Astrocyte (in vitro differentiated cells and primary cell): ENCODE measurements around the gene ZIC4. TPM values are rescaled to one million over a fixed set of nuclear protein-coding genes. Genes with fewer than 3 reads are reported as not detected.

Experiments used
- DNase-seq: peaks from one replicate; pipeline ENCODE4 v3.0.0-alpha.2; 2010; ENCODE audit warnings: low read depth
- FAIRE-seq: peaks from 2 replicates; lab custom pipeline; 2011; peaks lifted over from hg19 to GRCh38; lab: Jason Lieb, UNC
- H2AFZ ChIP-seq: 2 replicates; pipeline ENCODE4 v1.6.0; 2012; ENCODE audit warnings: low read depth, low read length, inconsistent platforms
- H3K27ac ChIP-seq: 2 replicates; pipeline ENCODE4 v1.5.1; 2011; ENCODE audit warnings: low read depth, low read length, inconsistent platforms
- H3K27me3 ChIP-seq: 2 replicates; pipeline ENCODE4 v1.6.0; 2011; ENCODE audit warnings: low read length, inconsistent platforms; ENCODE audit not compliant: insufficient read depth
- H3K36me3 ChIP-seq: 2 replicates; pipeline ENCODE4 v1.5.1; 2011; ENCODE audit warnings: low read length, inconsistent platforms; ENCODE audit not compliant: insufficient read depth
- H3K4me1 ChIP-seq: 2 replicates; pipeline ENCODE4 v1.5.1; 2011; ENCODE audit warnings: low read length, inconsistent platforms; ENCODE audit not compliant: insufficient read depth
- H3K4me2 ChIP-seq: 2 replicates; pipeline ENCODE4 v1.6.0; 2012; ENCODE audit warnings: low read length, inconsistent platforms
- H3K4me3 ChIP-seq: 2 replicates; pipeline ENCODE4 v1.5.1; 2011; ENCODE audit warnings: low read depth, mild to moderate bottlenecking, low read length, inconsistent platforms; ENCODE audit not compliant: insufficient read depth
- H3K79me2 ChIP-seq: 2 replicates; pipeline ENCODE4 v1.6.0; 2012; ENCODE audit warnings: mild to moderate bottlenecking, low read length, inconsistent platforms; ENCODE audit not compliant: insufficient read depth
- H3K9ac ChIP-seq: 2 replicates; pipeline ENCODE4 v1.6.0; 2012; ENCODE audit warnings: mild to moderate bottlenecking, low read length, inconsistent platforms
- H3K9me3 ChIP-seq: 2 replicates; pipeline ENCODE4 v1.5.1; 2012; ENCODE audit warnings: low read depth, mild to moderate bottlenecking, low read length, inconsistent platforms; ENCODE audit not compliant: insufficient read depth
- H4K20me1 ChIP-seq: 2 replicates; pipeline ENCODE4 v1.6.0; 2012; ENCODE audit warnings: low read length, inconsistent platforms; ENCODE audit not compliant: insufficient read depth
- H3K27ac Mint-ChIP-seq: one replicate; pipeline ENCODE4 v1.8.0; 2021; ENCODE audit warnings: mild to moderate bottlenecking, mixed read lengths; ENCODE audit not compliant: unreplicated experiment
- H3K27me3 Mint-ChIP-seq: one replicate; pipeline ENCODE4 v1.8.0; 2021; ENCODE audit warnings: low read depth, mixed read lengths; ENCODE audit not compliant: unreplicated experiment
- H3K36me3 Mint-ChIP-seq: one replicate; pipeline ENCODE4 v1.8.0; 2021; ENCODE audit warnings: low read depth, mixed read lengths; ENCODE audit not compliant: unreplicated experiment
- H3K4me1 Mint-ChIP-seq: one replicate; pipeline ENCODE4 v1.8.0; 2021; ENCODE audit warnings: low read depth, mixed read lengths; ENCODE audit not compliant: unreplicated experiment
- H3K4me3 Mint-ChIP-seq: one replicate; pipeline ENCODE4 v1.8.0; 2021; ENCODE audit warnings: mild to moderate bottlenecking, moderate library complexity, mixed read lengths; ENCODE audit not compliant: unreplicated experiment
- H3K9me3 Mint-ChIP-seq: one replicate; pipeline ENCODE4 v1.8.0; 2021; ENCODE audit warnings: mild to moderate bottlenecking, mixed read lengths; ENCODE audit not compliant: unreplicated experiment
- CTCF ChIP-seq: IDR thresholded peaks from 2 replicates; pipeline ENCODE4 v1.5.1; 2011; ENCODE audit warnings: low read depth, mild to moderate bottlenecking, inconsistent platforms, low read length, moderate library complexity; ENCODE audit not compliant: insufficient read depth
- EZH2 ChIP-seq: IDR thresholded peaks from 2 replicates; pipeline ENCODE4 v1.6.1; 2012; ENCODE audit warnings: mild to moderate bottlenecking, low read length, inconsistent platforms; ENCODE audit not compliant: insufficient read depth
- total RNA-seq: library from RNA; stranded (reverse); gene quantifications from 2 replicates; pipeline ENCODE4 v1.2.1, GENCODE V29; 2021

The ZIC4 gene
- total RNA-seq, 1 donor from 2014 or later: not detected

- H4K20me1 ChIP-seq: peaks cover 13% of the 10 kb centered on the region
- no peaks in the 10 kb centered on the region for H3K9me3 ChIP-seq
- peak; percentile 47 for TF ChIP-seq EZH2
- TF ChIP-seq CTCF: no peak
- peaks cover 86% of the 10 kb centered on the region for H3K27me3 Mint-ChIP-seq
- H3K4me1 ChIP-seq: peaks cover 42% of the 10 kb centered on the region
- peaks cover 48% of the 10 kb centered on the region for H3K27me3 ChIP-seq
- peak overlapping the region; percentile 50 for H3K27ac Mint-ChIP-seq
- no peak overlapping the region for H3K4me3 Mint-ChIP-seq
- no peaks in the 10 kb centered on the region for H3K36me3 Mint-ChIP-seq
- H3K4me2 ChIP-seq: peak overlapping the region; percentile 88
- peak overlapping the region; percentile 82 for H3K4me3 ChIP-seq
- FAIRE-seq (no peak), DNase-seq (no peak)
- no peaks in the 10 kb centered on the region for H3K36me3 ChIP-seq
- peaks cover 79% of the 10 kb centered on the region for H3K79me2 ChIP-seq
- peak overlapping the region; percentile 81 for H3K27ac ChIP-seq
- H2AFZ ChIP-seq: no peak overlapping the region
- peak overlapping the region; percentile 82 for H3K9ac ChIP-seq
- peaks cover 4% of the 10 kb centered on the region for H3K4me1 Mint-ChIP-seq
- H3K9me3 Mint-ChIP-seq: peaks cover 31% of the 10 kb centered on the region
Observed at GRCh38 chr3:147407498-147408187, 1.3 kb upstream of the ZIC4 start.

- peaks cover 4% of the 10 kb centered on the region for H3K4me1 Mint-ChIP-seq
- H3K27ac Mint-ChIP-seq: no peak overlapping the region
- no peaks in the 10 kb centered on the region for H3K9me3 ChIP-seq
- H3K4me1 ChIP-seq: peaks cover 42% of the 10 kb centered on the region
- DNase-seq (no peak), FAIRE-seq (no peak)
- peak overlapping the region; percentile 88 for H3K4me2 ChIP-seq
- H3K9me3 Mint-ChIP-seq: peaks cover 31% of the 10 kb centered on the region
- H3K4me3 ChIP-seq: peak overlapping the region; percentile 82
- H3K9ac ChIP-seq: peak overlapping the region; percentile 82
- no peak overlapping the region for H2AFZ ChIP-seq
- peak overlapping the region; percentile 81 for H3K27ac ChIP-seq
- H3K27me3 ChIP-seq: peaks cover 48% of the 10 kb centered on the region
- H3K36me3 Mint-ChIP-seq: no peaks in the 10 kb centered on the region
- H3K79me2 ChIP-seq: peaks cover 77% of the 10 kb centered on the region
- no peaks in the 10 kb centered on the region for H3K36me3 ChIP-seq
- TF ChIP-seq EZH2 (peak; percentile 34), CTCF (no peak)
- peaks cover 13% of the 10 kb centered on the region for H4K20me1 ChIP-seq
- H3K4me3 Mint-ChIP-seq: no peak overlapping the region
- H3K27me3 Mint-ChIP-seq: peaks cover 87% of the 10 kb centered on the region
Observed at GRCh38 chr3:147407114-147407497, 763 bp upstream of the ZIC4 start.
